AG09309 (cell line): ENCODE measurements around the gene TNFSF10.
"Not testable (repeated sequence)": the region's sequence is repeated elsewhere in the genome, so short reads cannot be mapped to it uniquely, and the experiment has no call there.

ENCODE experiments used
- DNase-seq: peaks from one replicate; pipeline ENCODE4 v3.0.0-alpha.2; 2010; ENCODE audit warnings: low read depth
- H3K4me3 ChIP-seq: 2 replicates; pipeline ENCODE4 v1.5.1; 2011; ENCODE audit warnings: mild to moderate bottlenecking, low read depth, low read length, moderate library complexity; ENCODE audit not compliant: control insufficient read depth
- TF ChIP-seq, protein P1 (sequence below): IDR thresholded peaks from 2 replicates; pipeline ENCODE4 v1.5.1; 2011; ENCODE audit warnings: mild to moderate bottlenecking, low read depth, low read length, inconsistent platforms; ENCODE audit not compliant: insufficient read depth, control insufficient read depth; ENCODE audit errors: missing control alignments

Gene TNFSF10

DNA sequence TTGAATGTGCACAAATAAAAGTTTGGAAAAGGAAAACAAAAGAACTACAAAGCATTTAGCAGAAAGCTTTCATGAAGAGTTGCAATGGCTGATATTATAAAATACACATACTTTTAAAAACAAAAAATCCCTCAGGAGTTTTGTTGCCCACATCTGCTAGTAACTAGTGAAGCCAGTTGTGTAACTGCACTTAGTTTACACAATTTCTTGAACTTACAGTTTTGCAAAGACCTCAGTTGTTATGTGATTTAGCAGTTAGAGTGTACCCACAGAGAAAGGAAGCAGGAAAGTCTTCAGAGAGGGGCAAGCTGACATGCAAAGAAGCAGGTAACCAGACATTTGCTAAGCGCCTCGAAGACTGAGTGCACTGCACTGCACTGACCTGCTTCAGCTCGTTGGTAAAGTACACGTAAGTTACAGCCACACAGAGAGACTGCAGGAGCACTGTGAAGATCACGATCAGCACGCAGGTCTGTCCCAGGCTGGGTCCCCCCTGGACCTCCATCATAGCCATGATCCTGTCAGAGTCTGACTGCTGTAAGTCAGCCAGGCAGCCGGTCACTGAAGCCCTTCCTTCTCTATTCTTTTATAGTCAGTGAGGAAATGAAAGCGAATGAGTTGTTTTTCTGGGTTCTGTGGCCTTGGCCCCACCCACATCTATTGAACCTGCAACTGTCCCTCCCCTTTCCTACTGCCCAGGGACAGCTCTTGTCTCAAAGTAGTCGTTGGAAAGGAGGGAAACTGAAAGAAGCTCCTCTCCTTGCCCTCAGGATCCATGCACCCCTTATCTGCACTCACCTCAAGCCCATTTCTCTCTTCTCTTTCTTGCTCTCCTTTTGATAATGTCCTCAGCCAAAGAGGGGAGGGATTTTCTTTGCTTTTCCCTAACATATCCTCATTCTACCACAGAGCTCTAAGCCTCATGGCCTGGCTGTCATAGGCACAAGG, at the start of gene TNFSF10:
Gene TNFSF10, minus strand, starts transcription at position 560 of the 948 bp plus-strand sequence. Its CDS starts 46 bp downstream, at position 514.
- DNase-seq: no peak
- no peak within 1 kb of the TSS for H3K4me3 ChIP-seq
- TF ChIP-seq, protein P1, sequence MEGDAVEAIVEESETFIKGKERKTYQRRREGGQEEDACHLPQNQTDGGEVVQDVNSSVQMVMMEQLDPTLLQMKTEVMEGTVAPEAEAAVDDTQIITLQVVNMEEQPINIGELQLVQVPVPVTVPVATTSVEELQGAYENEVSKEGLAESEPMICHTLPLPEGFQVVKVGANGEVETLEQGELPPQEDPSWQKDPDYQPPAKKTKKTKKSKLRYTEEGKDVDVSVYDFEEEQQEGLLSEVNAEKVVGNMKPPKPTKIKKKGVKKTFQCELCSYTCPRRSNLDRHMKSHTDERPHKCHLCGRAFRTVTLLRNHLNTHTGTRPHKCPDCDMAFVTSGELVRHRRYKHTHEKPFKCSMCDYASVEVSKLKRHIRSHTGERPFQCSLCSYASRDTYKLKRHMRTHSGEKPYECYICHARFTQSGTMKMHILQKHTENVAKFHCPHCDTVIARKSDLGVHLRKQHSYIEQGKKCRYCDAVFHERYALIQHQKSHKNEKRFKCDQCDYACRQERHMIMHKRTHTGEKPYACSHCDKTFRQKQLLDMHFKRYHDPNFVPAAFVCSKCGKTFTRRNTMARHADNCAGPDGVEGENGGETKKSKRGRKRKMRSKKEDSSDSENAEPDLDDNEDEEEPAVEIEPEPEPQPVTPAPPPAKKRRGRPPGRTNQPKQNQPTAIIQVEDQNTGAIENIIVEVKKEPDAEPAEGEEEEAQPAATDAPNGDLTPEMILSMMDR: no peak

- no peak overlapping the region for H3K4me3 ChIP-seq
- no peak for DNase-seq
- TF ChIP-seq, protein P1: no peak
These were observed 46.1 kb upstream of the TNFSF10 start for GRCh38 chr3:172569128-172570008.

GRCh38 chr3:172568701-172569100, 45.5 kb upstream of the TNFSF10 start:
- no peak overlapping the region for H3K4me3 ChIP-seq
- TF ChIP-seq, protein P1: no peak
- no peak for DNase-seq

DNA sequence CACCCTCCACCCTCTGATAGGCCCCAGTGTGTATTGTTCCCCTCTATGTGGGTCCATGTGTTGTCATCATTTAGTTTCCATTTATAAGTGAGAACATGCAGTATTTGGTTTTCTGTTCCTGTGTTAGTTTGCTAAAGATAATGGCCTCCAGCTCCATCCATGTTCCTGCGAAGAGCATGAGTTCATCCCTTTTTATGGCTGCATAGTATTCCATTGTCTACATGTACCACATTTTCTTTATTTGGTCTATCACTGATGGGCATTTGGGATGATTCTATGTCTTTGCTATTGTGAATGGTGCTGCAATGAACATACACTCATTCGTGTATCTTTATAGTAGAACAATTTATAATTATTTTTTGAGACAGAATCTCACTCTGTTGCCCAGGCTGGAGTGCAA, 43.6 kb upstream of the TNFSF10 start:
- DNase-seq, H3K4me3 ChIP-seq: not testable (repeated sequence)

DNA sequence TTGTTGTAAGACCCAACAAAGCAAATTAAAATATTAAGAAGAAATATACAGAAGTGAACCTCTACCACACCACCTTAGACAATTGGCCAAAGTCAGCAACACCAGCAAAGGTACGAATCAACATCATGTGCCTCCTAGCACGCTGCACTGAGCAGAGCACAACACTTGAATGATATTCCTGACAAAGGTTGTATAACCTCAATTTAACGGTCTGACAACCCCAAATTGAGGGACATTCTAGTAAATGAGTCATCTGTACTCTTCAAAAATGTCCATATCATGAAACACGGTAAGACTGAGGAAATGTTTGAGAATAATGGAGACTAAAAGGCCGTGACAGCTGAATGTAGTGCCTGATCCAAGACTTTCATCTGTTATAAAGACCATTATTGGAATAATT, 41.3 kb upstream of the TNFSF10 start:
- H3K4me3 ChIP-seq: no peak overlapping the region
- TF ChIP-seq, protein P1: no peak
- DNase-seq: no peak

DNA sequence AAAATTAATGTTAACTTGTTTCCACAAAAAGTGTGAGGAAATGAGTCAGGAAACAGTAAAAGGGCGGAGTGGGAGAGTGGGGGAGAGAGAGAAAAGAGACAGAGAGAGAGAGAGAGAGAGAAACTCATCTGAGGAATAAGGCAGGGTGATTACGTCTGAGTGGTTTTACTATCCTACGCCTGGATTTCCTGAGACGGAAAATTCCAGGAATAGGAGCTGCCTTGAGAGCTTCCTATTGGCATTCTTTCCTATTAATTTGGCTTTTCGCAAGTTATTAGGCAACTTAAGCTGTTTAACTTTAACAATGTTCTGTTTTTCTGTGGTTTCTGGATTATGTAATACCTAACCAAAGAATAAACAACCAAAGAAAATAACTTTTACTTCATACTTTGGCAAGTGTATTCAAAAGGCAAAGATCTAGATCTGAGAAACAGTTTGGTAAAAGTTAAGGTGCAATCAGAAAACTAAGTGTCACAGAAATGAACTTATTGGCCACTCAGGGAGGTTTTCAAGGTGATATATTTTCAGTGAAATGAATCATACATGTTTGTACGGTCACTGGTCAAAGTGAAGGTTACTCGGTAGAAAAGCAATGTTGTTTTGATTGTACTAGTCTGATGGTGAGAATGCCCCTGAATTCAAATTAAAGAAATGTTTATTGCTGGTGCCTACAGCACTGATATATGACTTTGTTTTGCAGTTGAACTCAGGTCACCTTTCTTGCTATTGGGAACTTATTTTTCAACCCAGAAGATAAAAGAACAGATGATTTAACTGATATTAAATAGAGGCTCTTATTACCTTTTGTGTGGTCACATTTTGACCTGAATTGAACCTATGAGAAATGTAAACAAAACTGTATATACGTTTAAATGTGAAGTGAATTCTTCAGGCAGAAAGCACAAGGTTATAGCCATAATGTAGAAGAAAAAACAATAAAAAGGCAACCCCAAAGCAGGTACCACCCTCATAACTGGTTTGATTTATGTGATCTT, 39.9 kb upstream of the TNFSF10 start:
- TF ChIP-seq, protein P1: no peak
- no peak overlapping the region; the same call in 1 of the 2 replicates for H3K4me3 ChIP-seq
- peak; percentile 94 for DNase-seq
